Prostate gland (tissue), 2 donors: ENCODE measurements around the gene ZMYND11. TPM values are rescaled to one million over a fixed set of nuclear protein-coding genes. Genes with fewer than 3 reads are reported as not detected.

Experiments used
- DNase-seq: peaks from one replicate; pipeline ENCODE4 v3.0.0-alpha.2; 2019; ENCODE audit warnings: low spot score
- H3K27ac ChIP-seq, 2 donors: fragments of 200-600 bp; sonication (generic); 2 replicates each; pipeline ENCODE4 v1.5.1; 2017 to 2019
- H3K27me3 ChIP-seq: fragments of 200-600 bp; sonication (generic); replicated peaks from 2 replicates; pipeline ENCODE4 v1.5.1; 2019; ENCODE audit not compliant: insufficient read depth
- H3K36me3 ChIP-seq, 2 donors: fragments of 200-600 bp; sonication (generic); 1 replicate in 1 of 2; 2 replicates in 1 of 2; pipeline versions ENCODE4 v1.5.1 to v1.8.1; 2017 to 2019
- H3K4me1 ChIP-seq: fragments of 200-600 bp; sonication (generic); replicated peaks from 2 replicates; pipeline ENCODE4 v1.5.1; 2019
- H3K4me3 ChIP-seq, 2 donors: fragments of 200-600 bp; sonication (generic); 2 replicates each; pipeline ENCODE4 v1.5.1; 2017 to 2019
- H3K9me3 ChIP-seq: fragments of 200-600 bp; sonication (generic); 2 replicates; pipeline ENCODE4 v1.5.1; 2017
- CTCF ChIP-seq, 4 experiments: fragments of 200-600 bp in 2 of 4; fragments of 450-650 bp in 2 of 4; sonication (generic) in 2 of 4; IDR thresholded peaks; 1 replicate in 3 of 4; 2 replicates in 1 of 4; pipeline ENCODE4 v1.5.1; 2016 to 2019; ENCODE audit warnings: antibody characterized with exemption in 4 of 4, mild to moderate bottlenecking in 2 of 4, moderate library complexity in 2 of 4
- POLR2A ChIP-seq: fragments of 450-650 bp; IDR thresholded peaks from one replicate; pipeline ENCODE4 v1.6.1; 2016; ENCODE audit warnings: antibody characterized with exemption, mild to moderate bottlenecking
- POLR2AphosphoS5 ChIP-seq: sonication (generic); formaldehyde crosslinking; IDR thresholded peaks from one replicate; pipeline ENCODE4 v1.6.1; 2017; ENCODE audit warnings: antibody characterized with exemption
- WGBS: methylation state at CpG from one replicate; pipeline ENCODE4 v1.1.5; 2018; 5-methylcytosine and 5-hydroxymethylcytosine counted together
- intact Hi-C: fragments of 100-400 bp; cut with DNase I; formaldehyde crosslinking; loops from one replicate; pipeline ENCODE4 v1.14.2; 2022
- total RNA-seq, 2 donors: library from RNA; depleted of rRNA; stranded (reverse); fragments of >200 nt; gene quantifications; one replicate each; pipeline ENCODE4 v1.1.0, GENCODE V29; 2016

Gene ZMYND11
- total RNA-seq, 2 donors from 2014 or later = 66.6 to 78.1 TPM

DNA sequence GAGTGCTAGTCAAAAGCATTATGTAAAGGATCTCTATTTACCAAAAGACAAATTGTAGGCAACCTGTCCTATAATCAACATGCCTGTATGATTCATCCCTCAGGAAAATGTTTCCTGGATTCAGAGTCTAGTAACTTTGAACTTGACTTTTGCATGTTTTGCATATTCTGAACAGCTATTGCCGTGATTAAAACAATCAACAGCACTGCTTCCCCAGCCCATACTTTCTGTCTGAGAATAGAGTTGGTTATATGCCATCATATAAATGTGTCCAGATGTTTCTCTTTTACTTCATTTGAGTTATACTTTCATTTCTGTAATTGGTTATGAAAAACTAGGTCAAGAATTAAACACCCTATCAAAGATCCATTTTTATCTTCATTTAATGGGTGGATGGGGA, 83.5 kb downstream of the ZMYND11 start:
- DNase-seq = no peak
- Histone ChIP-seq H3K27ac (no peak overlapping the region), H3K4me1 (no peaks in the 10 kb centered on the region), H3K36me3 (no peaks in the 10 kb centered on the region), H3K4me3 (no peak overlapping the region), H3K9me3 (no peaks in the 10 kb centered on the region), H3K27me3 (no peaks in the 10 kb centered on the region)
- intact Hi-C loops = no loop called here
- WGBS = 52% methylated on average over 1 of the region's 1 CpG
- no peak for TF ChIP-seq CTCF (IDR thresholded peaks at IDR 0.05)
- TF ChIP-seq POLR2AphosphoS5 = no peak
- no peak for TF ChIP-seq POLR2A

DNA sequence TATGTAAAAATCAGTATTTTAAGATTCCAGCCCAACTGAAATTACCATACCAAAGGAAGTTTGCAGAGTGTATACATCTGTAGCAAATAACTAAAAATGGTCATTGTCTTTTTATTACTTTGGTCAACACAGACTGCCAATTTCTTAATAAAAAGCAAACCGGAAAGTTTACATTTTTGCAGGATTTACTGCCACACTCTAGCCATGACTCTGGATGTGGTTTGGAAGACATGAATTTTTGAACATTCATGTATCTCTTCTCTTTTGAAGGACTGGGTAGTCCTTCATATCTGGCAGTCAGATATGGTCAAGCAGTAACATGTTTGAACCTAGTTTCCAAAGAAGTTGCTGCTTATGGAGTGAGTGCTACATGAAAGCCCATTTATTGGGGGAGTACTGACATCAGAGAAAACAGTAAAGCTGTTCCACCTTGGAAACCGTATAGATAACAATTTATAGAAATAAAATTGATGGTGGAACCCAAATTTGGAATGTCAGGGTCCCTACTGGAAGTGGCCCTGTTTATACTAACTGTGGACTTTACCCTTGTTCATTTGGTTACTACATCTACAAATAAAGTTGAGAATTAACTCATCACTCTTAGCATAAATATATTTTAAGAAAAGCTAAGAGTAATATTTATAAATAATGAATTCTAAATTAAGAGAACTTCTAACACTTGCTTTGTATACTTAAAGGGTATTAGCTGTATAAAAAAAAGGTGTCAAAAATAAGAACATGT, 84.6 kb downstream of the ZMYND11 start:
- WGBS = 33% methylated on average over 2 of the region's 2 CpGs
- TF ChIP-seq POLR2A = no peak
- TF ChIP-seq POLR2AphosphoS5 = no peak
- TF ChIP-seq CTCF (IDR thresholded peaks at IDR 0.05) = no peak
- no peaks in the 10 kb centered on the region for H3K4me1 ChIP-seq

DNA sequence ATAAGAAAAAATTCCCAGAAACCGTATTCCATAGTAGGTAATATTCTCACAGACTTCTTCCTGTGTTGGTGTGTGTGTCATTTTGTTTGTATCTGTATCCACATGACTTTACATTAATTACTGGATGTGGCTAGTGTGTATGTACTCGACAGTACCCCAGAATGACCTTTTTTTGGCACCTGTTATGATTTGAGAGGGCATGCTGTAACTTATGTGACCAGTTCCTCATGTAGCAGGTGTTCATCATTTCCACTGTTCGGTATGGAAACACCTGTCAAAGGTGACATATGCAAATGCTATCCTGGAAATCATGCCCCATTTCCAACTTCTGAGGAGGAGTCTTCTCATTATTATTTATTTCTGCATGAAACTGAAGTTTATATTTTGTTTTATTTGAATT, 89.3 kb downstream of the ZMYND11 start:
- no peaks in the 10 kb centered on the region for H3K27me3 ChIP-seq
- H3K9me3 ChIP-seq = no peaks in the 10 kb centered on the region
- H3K4me1 ChIP-seq = no peaks in the 10 kb centered on the region
- 70% methylated on average over 3 of the region's 3 CpGs for WGBS
- no peak for DNase-seq
- H3K27ac ChIP-seq = no peak overlapping the region
- intact Hi-C loops = no loop called here
- no peak overlapping the region for H3K4me3 ChIP-seq
- TF ChIP-seq CTCF (IDR thresholded peaks at IDR 0.05) (no peak), POLR2AphosphoS5 (no peak), POLR2A (no peak)
- H3K36me3 ChIP-seq = no peaks in the 10 kb centered on the region

More for the DNA sequence above, 84.6 kb downstream of the ZMYND11 start:
- Histone ChIP-seq H3K9me3 (no peaks in the 10 kb centered on the region), H3K36me3 (no peaks in the 10 kb centered on the region), H3K27me3 (no peaks in the 10 kb centered on the region), H3K4me3 (no peak overlapping the region), H3K27ac (no peak overlapping the region)
- intact Hi-C loops = no loop called here
- DNase-seq = no peak

- Histone ChIP-seq H3K4me3 (no peak overlapping the region), H3K9me3 (no peaks in the 10 kb centered on the region), H3K4me1 (no peaks in the 10 kb centered on the region), H3K27me3 (no peaks in the 10 kb centered on the region), H3K36me3 (no peaks in the 10 kb centered on the region), H3K27ac (no peak overlapping the region)
- TF ChIP-seq POLR2AphosphoS5 (no peak), POLR2A (no peak), CTCF (IDR thresholded peaks at IDR 0.05) (no peak)
- intact Hi-C loops = no loop called here
- no peak for DNase-seq
- WGBS = 81% methylated on average over 2 of the region's 2 CpGs
These were observed 90.8 kb downstream of the ZMYND11 start for GRCh38 chr10:226018-226417.

DNA sequence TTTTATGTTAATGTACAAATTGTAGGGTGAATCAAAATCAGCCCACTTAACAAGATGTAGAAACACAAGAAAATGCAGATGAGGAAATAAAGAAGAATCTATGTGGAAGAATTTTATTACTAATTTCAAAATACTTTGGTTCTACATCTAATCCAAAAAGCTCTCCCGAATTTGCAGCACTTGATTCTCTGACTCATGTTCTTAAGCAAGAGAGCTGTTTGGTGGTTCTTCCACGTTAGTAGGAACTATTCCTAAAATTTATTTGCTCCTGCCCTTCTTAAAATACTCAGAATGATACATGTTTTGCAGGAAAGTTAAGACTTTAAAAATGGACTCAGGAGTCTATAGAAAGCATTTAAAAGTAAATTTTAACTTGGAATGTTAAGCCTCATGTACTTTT, 91.8 kb downstream of the ZMYND11 start:
- 47% methylated on average over 2 of the region's 2 CpGs for WGBS
- Histone ChIP-seq H3K27me3 (no peaks in the 10 kb centered on the region), H3K4me3 (no peak overlapping the region), H3K36me3 (no peaks in the 10 kb centered on the region), H3K4me1 (no peaks in the 10 kb centered on the region), H3K27ac (no peak overlapping the region), H3K9me3 (no peaks in the 10 kb centered on the region)
- TF ChIP-seq CTCF (IDR thresholded peaks at IDR 0.05) (no peak), POLR2A (no peak), POLR2AphosphoS5 (no peak)
- intact Hi-C loops = no loop called here
- DNase-seq = no peak
